Measurements from ENCODE around the gene CYP27C1. TPM values are rescaled to one million over a fixed set of nuclear protein-coding genes. Genes with fewer than 3 reads are reported as not detected.
A peak's percentile ranks its signal among the peaks of the same experiment; 100 is the strongest.

The CYP27C1 gene
- total RNA-seq, 1 donor from 2014 or later = 10.2 TPM

DNA sequence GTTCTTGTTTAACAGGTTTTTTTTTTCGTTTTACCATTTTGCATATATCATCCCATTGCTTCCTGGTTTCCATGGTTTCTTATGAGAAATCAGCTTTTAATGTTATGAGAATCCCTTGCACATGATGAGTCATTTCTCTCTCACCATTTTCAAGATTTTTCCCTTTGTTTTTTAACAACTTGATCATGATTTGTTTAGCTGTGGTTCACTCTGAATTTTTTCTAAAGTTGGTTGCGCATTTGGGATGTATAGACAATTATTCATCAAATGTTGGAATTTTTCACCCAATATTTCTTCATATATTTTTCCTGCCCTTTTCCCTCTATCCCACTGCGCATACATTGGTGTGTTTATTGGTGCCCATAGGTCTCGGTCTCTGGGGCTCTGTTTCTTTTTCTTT, 70.7 kb downstream of the CYP27C1 start:
- no peak overlapping the region for H3K27ac Mint-ChIP-seq (ENCODE audit: unreplicated experiment)
- H3K9me3 Mint-ChIP-seq = peaks cover 2% of the 10 kb centered on the region
- H3K36me3 Mint-ChIP-seq (ENCODE audit: low read depth) = no peaks in the 10 kb centered on the region
- no peaks in the 10 kb centered on the region for H3K27me3 Mint-ChIP-seq (ENCODE audit: low read depth)
- TF ChIP-seq, protein P1, sequence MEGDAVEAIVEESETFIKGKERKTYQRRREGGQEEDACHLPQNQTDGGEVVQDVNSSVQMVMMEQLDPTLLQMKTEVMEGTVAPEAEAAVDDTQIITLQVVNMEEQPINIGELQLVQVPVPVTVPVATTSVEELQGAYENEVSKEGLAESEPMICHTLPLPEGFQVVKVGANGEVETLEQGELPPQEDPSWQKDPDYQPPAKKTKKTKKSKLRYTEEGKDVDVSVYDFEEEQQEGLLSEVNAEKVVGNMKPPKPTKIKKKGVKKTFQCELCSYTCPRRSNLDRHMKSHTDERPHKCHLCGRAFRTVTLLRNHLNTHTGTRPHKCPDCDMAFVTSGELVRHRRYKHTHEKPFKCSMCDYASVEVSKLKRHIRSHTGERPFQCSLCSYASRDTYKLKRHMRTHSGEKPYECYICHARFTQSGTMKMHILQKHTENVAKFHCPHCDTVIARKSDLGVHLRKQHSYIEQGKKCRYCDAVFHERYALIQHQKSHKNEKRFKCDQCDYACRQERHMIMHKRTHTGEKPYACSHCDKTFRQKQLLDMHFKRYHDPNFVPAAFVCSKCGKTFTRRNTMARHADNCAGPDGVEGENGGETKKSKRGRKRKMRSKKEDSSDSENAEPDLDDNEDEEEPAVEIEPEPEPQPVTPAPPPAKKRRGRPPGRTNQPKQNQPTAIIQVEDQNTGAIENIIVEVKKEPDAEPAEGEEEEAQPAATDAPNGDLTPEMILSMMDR (conservative IDR thresholded peaks at IDR 0.05) = no peak
- H3K4me1 Mint-ChIP-seq = peaks cover 14% of the 10 kb centered on the region
- no peak for DNase-seq (ENCODE audit: low read depth, low spot score)
- H3K4me3 Mint-ChIP-seq = no peak overlapping the region

DNA sequence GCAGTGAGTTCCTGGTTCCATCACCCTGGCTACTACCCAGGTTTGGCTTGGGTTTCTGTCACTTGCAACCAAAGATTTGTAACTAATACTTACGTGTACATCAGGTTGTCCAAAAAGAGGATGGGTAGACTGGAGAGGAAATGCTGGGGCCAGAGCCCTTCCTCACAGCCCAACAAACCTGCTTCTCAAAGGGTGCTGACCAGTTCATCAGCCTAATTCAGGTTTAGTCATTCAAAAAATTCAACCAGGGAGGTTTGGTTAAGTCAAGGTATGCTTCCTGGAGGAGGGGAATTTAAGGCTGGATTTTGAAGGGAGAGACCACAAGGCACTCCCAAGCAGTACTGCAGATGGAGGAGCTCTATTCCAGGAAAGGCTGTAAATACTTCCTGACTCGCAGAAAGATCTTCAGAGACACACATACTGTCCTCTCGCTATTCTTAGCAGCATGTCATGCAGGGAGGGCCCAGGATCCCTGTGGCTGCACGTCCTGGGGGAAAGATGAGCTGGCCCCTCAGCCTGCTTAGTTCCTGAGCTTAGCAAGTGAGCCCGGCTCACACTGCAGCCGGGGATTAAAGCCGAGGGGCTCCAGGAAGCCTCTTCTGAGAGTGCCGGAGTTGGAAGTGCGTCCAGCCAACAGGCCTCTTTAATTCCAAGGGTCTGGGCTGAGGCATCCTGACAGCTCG, 73.1 kb downstream of the CYP27C1 start:
- no peak overlapping the region for H3K4me3 Mint-ChIP-seq
- TF ChIP-seq, protein P1 (conservative IDR thresholded peaks at IDR 0.05) = no peak
- H3K4me1 Mint-ChIP-seq = peaks cover 30% of the 10 kb centered on the region
- no peak overlapping the region for H3K27ac Mint-ChIP-seq (ENCODE audit: unreplicated experiment)
- H3K27me3 Mint-ChIP-seq (ENCODE audit: low read depth) = no peaks in the 10 kb centered on the region
- DNase-seq (ENCODE audit: low read depth, low spot score) = no peak
- H3K9me3 Mint-ChIP-seq = peaks cover 2% of the 10 kb centered on the region
- H3K36me3 Mint-ChIP-seq (ENCODE audit: low read depth) = no peaks in the 10 kb centered on the region

DNA sequence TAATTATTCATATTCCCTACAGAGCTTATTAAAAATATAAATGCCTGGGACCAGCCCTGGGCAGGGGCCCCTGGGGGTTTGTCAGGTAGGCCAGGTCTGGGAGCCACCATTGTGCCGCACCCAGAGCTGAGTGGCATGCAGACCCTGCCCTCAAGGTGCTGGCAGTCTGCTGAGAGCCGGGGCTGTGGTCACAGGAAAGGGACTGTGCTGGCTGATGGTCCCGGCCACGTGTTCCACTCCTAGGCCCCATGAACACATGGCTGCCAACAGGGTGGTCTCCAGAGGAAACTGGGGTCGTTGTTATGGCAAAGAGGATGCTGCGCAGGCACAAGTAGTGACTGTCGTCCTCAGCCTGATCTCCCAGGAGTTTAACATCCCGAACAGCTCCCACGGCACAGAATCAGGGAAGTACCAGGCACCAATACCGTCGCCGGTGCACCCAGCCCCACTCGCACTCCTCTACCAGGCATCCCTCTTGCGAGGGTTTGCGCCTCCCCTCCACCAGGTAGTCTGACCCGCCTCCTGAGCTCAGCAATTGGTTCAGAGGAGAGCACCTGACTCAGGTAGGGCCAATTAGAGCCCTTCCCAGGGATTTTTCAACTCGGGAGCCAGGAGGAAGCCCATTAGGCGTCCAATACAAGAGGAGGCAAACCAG, 73.9 kb downstream of the CYP27C1 start:
- TF ChIP-seq, protein P1 (conservative IDR thresholded peaks at IDR 0.05) = no peak
- Mint-ChIP-seq H3K4me3 (no peak overlapping the region), H3K4me1 (peaks cover 30% of the 10 kb centered on the region), H3K27me3 (ENCODE audit: low read depth) (no peaks in the 10 kb centered on the region), H3K9me3 (peaks cover 2% of the 10 kb centered on the region), H3K36me3 (ENCODE audit: low read depth) (no peaks in the 10 kb centered on the region), H3K27ac (ENCODE audit: unreplicated experiment) (no peak overlapping the region)
- DNase-seq (ENCODE audit: low read depth, low spot score) = no peak

DNA sequence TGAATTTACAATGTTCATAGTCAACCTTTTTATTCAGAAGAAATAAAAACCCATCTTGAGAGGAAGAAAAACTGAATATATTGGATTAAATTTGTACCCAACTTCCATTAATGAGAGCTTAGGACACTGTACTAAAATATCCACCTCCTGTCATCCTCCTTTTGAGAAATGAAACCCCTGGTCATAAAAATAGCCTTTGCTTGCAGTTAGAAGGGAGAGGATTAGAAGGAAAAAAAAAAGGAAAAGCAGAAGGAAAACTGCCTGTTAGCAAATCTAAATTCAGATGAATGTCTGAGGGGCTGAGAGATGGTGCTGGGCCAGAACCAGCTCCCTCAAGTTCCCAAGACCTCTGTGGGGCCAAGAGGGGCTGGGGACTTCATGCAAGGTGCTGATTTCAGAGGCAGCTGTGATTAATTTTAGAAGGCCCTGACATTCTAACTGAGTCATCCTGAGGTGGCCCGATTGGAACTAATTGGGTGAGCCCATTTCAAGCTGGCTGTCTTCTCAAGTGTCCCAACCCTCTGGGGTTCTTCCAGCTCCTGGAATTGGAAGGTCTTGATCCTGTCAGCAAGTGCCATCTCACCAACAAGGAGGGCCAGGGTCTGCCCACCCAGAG, 74.7 kb downstream of the CYP27C1 start:
- TF ChIP-seq, protein P1 (conservative IDR thresholded peaks at IDR 0.05) = no peak
- H3K9me3 Mint-ChIP-seq = peaks cover 2% of the 10 kb centered on the region
- H3K27me3 Mint-ChIP-seq (ENCODE audit: low read depth) = no peaks in the 10 kb centered on the region
- H3K27ac Mint-ChIP-seq (ENCODE audit: unreplicated experiment) = no peak overlapping the region
- DNase-seq (ENCODE audit: low read depth, low spot score) = no peak
- H3K4me3 Mint-ChIP-seq = no peak overlapping the region
- H3K4me1 Mint-ChIP-seq = peaks cover 30% of the 10 kb centered on the region
- no peaks in the 10 kb centered on the region for H3K36me3 Mint-ChIP-seq (ENCODE audit: low read depth)

DNA sequence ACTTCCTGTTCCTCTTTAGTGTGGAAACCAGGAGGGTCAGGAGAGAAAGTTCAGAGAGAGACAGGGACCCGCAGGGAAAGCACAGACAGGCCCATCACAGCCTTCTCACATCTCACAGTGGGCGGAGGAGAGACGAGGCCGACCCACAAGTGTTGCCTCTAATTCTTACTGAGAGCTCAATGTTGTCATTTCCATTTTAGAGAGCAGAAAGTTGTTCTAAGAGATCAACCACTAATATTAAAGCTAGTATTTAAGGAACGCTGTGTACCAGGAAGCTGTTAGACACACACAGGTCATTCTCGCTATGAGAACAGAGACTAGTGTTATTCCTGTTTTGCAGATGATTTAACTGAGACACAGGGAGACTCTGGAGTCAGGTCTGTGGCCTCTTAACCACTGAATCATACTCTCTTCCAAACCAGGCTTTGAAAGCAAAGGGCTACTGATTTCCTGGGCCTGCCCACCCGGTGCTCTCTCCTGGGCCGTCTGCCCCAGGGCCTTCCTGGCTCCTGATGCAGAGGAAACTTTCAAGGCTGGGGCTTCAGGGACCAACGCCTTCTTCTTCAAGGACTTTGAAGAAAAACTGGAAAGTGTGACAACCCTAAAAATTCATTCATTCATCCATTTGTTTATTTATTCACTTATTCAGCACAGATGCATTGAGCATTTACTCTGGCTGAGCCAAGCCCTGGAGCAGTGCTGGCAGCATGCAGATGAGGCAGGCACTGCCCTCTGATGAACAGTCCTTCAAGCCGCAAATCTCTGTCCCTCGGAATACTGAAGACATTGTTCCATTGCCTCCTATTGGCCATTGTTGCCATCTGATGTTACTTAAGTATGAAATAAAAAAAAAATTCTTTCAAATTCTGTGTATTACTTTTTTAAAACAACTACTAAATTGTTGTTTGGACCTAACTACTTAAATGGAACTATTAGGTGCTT, 76.0 kb downstream of the CYP27C1 start:
- Mint-ChIP-seq H3K27ac (ENCODE audit: unreplicated experiment) (peak overlapping the region; percentile 65), H3K4me3 (no peak overlapping the region), H3K9me3 (no peaks in the 10 kb centered on the region), H3K4me1 (peaks cover 30% of the 10 kb centered on the region), H3K36me3 (ENCODE audit: low read depth) (no peaks in the 10 kb centered on the region), H3K27me3 (ENCODE audit: low read depth) (no peaks in the 10 kb centered on the region)
- TF ChIP-seq, protein P1 (conservative IDR thresholded peaks at IDR 0.05) = no peak
- no peak for DNase-seq (ENCODE audit: low read depth, low spot score)
